ENCODE data around the gene APC.

DNA sequence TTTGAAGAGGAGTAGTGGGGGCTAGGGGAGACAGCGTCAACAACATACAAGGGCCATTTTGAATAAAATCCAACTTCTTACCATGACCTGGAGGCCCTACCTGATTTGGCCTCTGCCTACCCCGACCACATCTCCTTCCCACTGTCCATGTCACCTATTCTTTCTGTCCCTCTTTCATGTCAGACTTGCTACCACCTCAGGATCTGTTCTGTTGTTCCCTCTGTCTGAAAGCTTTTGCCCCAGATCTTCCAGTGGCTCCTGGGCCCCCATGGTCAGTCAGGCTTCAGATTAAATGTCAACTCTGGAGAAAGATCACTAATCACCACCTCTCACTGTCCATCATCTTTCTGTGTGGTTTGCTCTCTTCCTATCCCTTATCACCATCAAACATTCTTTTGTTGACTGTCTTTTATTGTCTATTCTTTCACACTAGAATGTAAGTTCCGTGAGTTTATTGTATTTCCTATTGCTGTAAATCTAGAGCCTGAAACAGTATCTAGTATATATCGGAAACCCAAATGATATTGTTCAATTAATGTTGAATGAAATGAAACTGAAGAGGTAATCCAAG lies 31.2 kb upstream of the APC start:
- TF ChIP-seq POLR2AphosphoS5 (IDR thresholded peaks at IDR 0.05; ENCODE audit: low read depth, low read length): no peak
- no peak for TF ChIP-seq POLR2A (IDR thresholded peaks at IDR 0.05; ENCODE audit: low read depth, low read length)
